ENCODE measurements around the gene CAPN6.

GRCh38 chrX:111284631-111285293 lies 14.5 kb upstream of the CAPN6 start:
- TF ChIP-seq CTCF (conservative IDR thresholded peaks at IDR 0.05; ENCODE audit: low read length), result no peak
- no peak for TF ChIP-seq EZH2phosphoT487 (IDR thresholded peaks at IDR 0.05; ENCODE audit: borderline replicate concordance, low read depth, low read length)

All from OCI-LY7 (cell line).